Glutamatergic neuron (in vitro differentiated cells): ENCODE data around the gene LDLRAD4. TPM values are rescaled to one million over a fixed set of nuclear protein-coding genes. Genes with fewer than 3 reads are reported as not detected.

Source experiments
- DNase-seq: peaks from one replicate; pipeline ENCODE4 v3.0.0; 2022
- H3K27ac Mint-ChIP-seq: one replicate; pipeline ENCODE4 v1.8.0; 2020; ENCODE audit warnings: mild to moderate bottlenecking, mixed read lengths, inconsistent platforms; ENCODE audit not compliant: unreplicated experiment
- H3K27me3 Mint-ChIP-seq: one replicate; pipeline ENCODE4 v1.8.0; 2020; ENCODE audit warnings: mild to moderate bottlenecking, moderate library complexity, mixed read lengths, inconsistent platforms; ENCODE audit not compliant: unreplicated experiment
- H3K36me3 Mint-ChIP-seq: one replicate; pipeline ENCODE4 v1.8.0; 2020; ENCODE audit warnings: mild to moderate bottlenecking, mixed read lengths, inconsistent platforms; ENCODE audit not compliant: unreplicated experiment
- H3K4me1 Mint-ChIP-seq: one replicate; pipeline ENCODE4 v1.8.0; 2020; ENCODE audit warnings: mild to moderate bottlenecking, low read depth, mixed read lengths, inconsistent platforms; ENCODE audit not compliant: unreplicated experiment
- H3K4me3 Mint-ChIP-seq: one replicate; pipeline ENCODE4 v1.8.0; 2020; ENCODE audit warnings: mild to moderate bottlenecking, mixed read lengths, inconsistent platforms; ENCODE audit not compliant: unreplicated experiment
- H3K9me3 Mint-ChIP-seq: one replicate; pipeline ENCODE4 v1.8.0; 2020; ENCODE audit warnings: mild to moderate bottlenecking, moderate library complexity, mixed read lengths, inconsistent platforms; ENCODE audit not compliant: unreplicated experiment
- CTCF ChIP-seq: fragments of 200-600 bp; sonication (generic); IDR thresholded peaks from one replicate; pipeline ENCODE4 v1.5.0; 2021; ENCODE audit not compliant: partially characterized antibody, unreplicated experiment
- total RNA-seq: library from RNA; stranded (reverse); fragmentation: NEBNext Ultra II Directional; extraction: Animal tissue kit (Norgen Biotek cat#: 25700); gene quantifications from one replicate; pipeline ENCODE4 v1.2.1, GENCODE V29; 2021; ENCODE audit not compliant: unreplicated experiment

Gene LDLRAD4
- total RNA-seq, 1 donor from 2014 or later, result 0.29 TPM

- no peaks in the 10 kb centered on the region for H3K36me3 Mint-ChIP-seq
- H3K4me1 Mint-ChIP-seq, result no peaks in the 10 kb centered on the region
- DNase-seq, result no peak
- H3K9me3 Mint-ChIP-seq, result no peaks in the 10 kb centered on the region
- H3K4me3 Mint-ChIP-seq, result no peak overlapping the region
- no peak overlapping the region for H3K27ac Mint-ChIP-seq
- peaks cover 2% of the 10 kb centered on the region for H3K27me3 Mint-ChIP-seq
- no peak for TF ChIP-seq CTCF
Observed at GRCh38 chr18:13531681-13532325, 313.2 kb downstream of the LDLRAD4 start.

- DNase-seq, result no peak
- TF ChIP-seq CTCF, result no peak
- H3K36me3 Mint-ChIP-seq, result no peaks in the 10 kb centered on the region
Observed at GRCh38 chr18:13532406-13533075, 314.0 kb downstream of the LDLRAD4 start.

GRCh38 chr18:13534631-13535030 lies 316.1 kb downstream of the LDLRAD4 start:
- no peak for DNase-seq
- Mint-ChIP-seq H3K4me1 (no peaks in the 10 kb centered on the region), H3K27me3 (no peaks in the 10 kb centered on the region), H3K9me3 (no peaks in the 10 kb centered on the region), H3K36me3 (no peaks in the 10 kb centered on the region), H3K27ac (no peak overlapping the region), H3K4me3 (no peak overlapping the region)
- no peak for TF ChIP-seq CTCF

More at GRCh38 chr18:13532406-13533075, 314.0 kb downstream of the LDLRAD4 start:
- peaks cover 2% of the 10 kb centered on the region for H3K27me3 Mint-ChIP-seq
- H3K4me1 Mint-ChIP-seq, result no peaks in the 10 kb centered on the region
- no peaks in the 10 kb centered on the region for H3K9me3 Mint-ChIP-seq
- H3K4me3 Mint-ChIP-seq, result no peak overlapping the region
- no peak overlapping the region for H3K27ac Mint-ChIP-seq

- H3K4me3 Mint-ChIP-seq, result no peak overlapping the region
- H3K4me1 Mint-ChIP-seq, result no peaks in the 10 kb centered on the region
- no peak overlapping the region for H3K27ac Mint-ChIP-seq
- no peaks in the 10 kb centered on the region for H3K9me3 Mint-ChIP-seq
- DNase-seq, result no peak
- no peaks in the 10 kb centered on the region for H3K36me3 Mint-ChIP-seq
- no peak for TF ChIP-seq CTCF
- H3K27me3 Mint-ChIP-seq, result no peaks in the 10 kb centered on the region
Observed at GRCh38 chr18:13536578-13536977, 318.0 kb downstream of the LDLRAD4 start.

- Mint-ChIP-seq H3K36me3 (no peaks in the 10 kb centered on the region), H3K27me3 (no peaks in the 10 kb centered on the region), H3K4me1 (no peaks in the 10 kb centered on the region), H3K9me3 (no peaks in the 10 kb centered on the region), H3K27ac (no peak overlapping the region), H3K4me3 (no peak overlapping the region)
- TF ChIP-seq CTCF, result no peak
- no peak for DNase-seq
Observed at GRCh38 chr18:13537022-13537780, 318.6 kb downstream of the LDLRAD4 start.
